Measurements from ENCODE around the gene FRMD6. TPM values are rescaled to one million over a fixed set of nuclear protein-coding genes. Genes with fewer than 3 reads are reported as not detected.

Gene FRMD6
- total and polyA plus RNA-seq, 2 experiments from 2014 or later = 8.4 to 24.7 TPM

- H3K4me1 ChIP-seq (ENCODE audit: low read depth) = no peaks in the 10 kb centered on the region
- TF ChIP-seq CTCF (IDR thresholded peaks at IDR 0.05; ENCODE audit: low read depth, low read length) = no peak
- H3K9me3 ChIP-seq (ENCODE audit: low read depth) = no peaks in the 10 kb centered on the region
- H3K4me3 ChIP-seq = no peak overlapping the region
- peak in 1 of 2 donors; percentile 34 for DNase-seq (ENCODE audit: low read depth in 1 of 2, low spot score in 1 of 2)
- no peak overlapping the region for H3K27ac ChIP-seq
- no peaks in the 10 kb centered on the region for H3K27me3 ChIP-seq
- peaks cover 9% of the 10 kb centered on the region for H3K36me3 ChIP-seq
These were observed 55.6 kb downstream of the FRMD6 start for GRCh38 chr14:51707327-51707726.

DNA sequence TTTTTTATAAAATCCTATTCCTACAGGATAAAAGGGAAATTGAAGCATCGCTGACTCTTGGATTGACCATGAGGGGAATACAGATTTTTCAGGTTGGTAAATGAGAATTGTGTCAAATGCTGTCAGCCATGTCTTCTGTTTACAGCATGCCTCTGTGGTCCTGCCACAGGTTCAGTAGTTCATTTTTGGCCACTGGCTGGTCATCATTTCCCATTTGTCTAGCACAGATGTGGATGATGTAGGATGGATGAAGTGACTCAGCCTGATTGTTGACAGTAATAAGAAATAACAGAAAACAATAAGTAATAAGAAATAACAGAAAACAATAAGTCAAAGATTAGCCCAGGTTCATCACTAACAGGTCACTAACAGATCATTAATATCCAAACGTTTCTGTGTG lies 59.8 kb downstream of the FRMD6 start:
- H3K4me1 ChIP-seq (ENCODE audit: low read depth) = peaks cover 13% of the 10 kb centered on the region
- peaks cover 6% of the 10 kb centered on the region for H3K36me3 ChIP-seq
- no peaks in the 10 kb centered on the region for H3K27me3 ChIP-seq
- H3K27ac ChIP-seq = no peak overlapping the region
- H3K4me3 ChIP-seq = no peak overlapping the region
- no peak for TF ChIP-seq CTCF (IDR thresholded peaks at IDR 0.05; ENCODE audit: low read depth, low read length)
- no peaks in the 10 kb centered on the region for H3K9me3 ChIP-seq (ENCODE audit: low read depth)
- DNase-seq (ENCODE audit: low read depth in 1 of 2, low spot score in 1 of 2) = no peak

DNA sequence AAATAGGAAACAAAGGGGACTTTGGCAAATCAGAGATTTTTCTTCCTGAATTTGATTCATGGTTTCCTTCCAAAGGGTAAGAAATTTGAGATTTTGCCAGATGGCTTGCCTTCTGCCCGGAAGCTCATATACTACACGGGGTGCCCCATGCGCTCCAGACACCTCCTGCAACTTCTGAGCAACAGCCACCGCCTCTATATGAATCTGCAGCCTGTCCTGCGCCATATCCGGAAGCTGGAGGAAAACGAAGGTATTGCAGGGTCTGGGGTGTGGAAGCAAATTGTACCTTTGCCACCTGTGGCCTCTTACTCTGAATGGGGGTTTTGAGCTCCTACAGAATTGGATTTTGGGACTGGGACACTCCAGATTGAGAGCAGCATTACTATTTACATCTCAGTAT lies 63.5 kb downstream of the FRMD6 start:
- H3K9me3 ChIP-seq (ENCODE audit: low read depth) = no peaks in the 10 kb centered on the region
- peaks cover 21% of the 10 kb centered on the region for H3K4me1 ChIP-seq (ENCODE audit: low read depth)
- no peak overlapping the region for H3K4me3 ChIP-seq
- H3K27ac ChIP-seq = peak overlapping the region; percentile 55
- H3K36me3 ChIP-seq = peaks cover 11% of the 10 kb centered on the region
- no peak for DNase-seq (ENCODE audit: low read depth in 1 of 2, low spot score in 1 of 2)
- no peaks in the 10 kb centered on the region for H3K27me3 ChIP-seq
- TF ChIP-seq CTCF (IDR thresholded peaks at IDR 0.05; ENCODE audit: low read depth, low read length) = no peak

GRCh38 chr14:51715742-51716141 lies 64.0 kb downstream of the FRMD6 start:
- DNase-seq (ENCODE audit: low read depth in 1 of 2, low spot score in 1 of 2) = peak in 1 of 2 donors; percentile 5
- H3K36me3 ChIP-seq = peaks cover 16% of the 10 kb centered on the region
- H3K27me3 ChIP-seq = no peaks in the 10 kb centered on the region
- H3K4me3 ChIP-seq = no peak overlapping the region
- H3K4me1 ChIP-seq (ENCODE audit: low read depth) = peaks cover 21% of the 10 kb centered on the region
- no peaks in the 10 kb centered on the region for H3K9me3 ChIP-seq (ENCODE audit: low read depth)
- peak overlapping the region; percentile 55 for H3K27ac ChIP-seq
- TF ChIP-seq CTCF (IDR thresholded peaks at IDR 0.05; ENCODE audit: low read depth, low read length) = no peak

- Histone ChIP-seq H3K4me1 (ENCODE audit: low read depth) (peaks cover 21% of the 10 kb centered on the region), H3K4me3 (no peak overlapping the region), H3K9me3 (ENCODE audit: low read depth) (no peaks in the 10 kb centered on the region), H3K27me3 (no peaks in the 10 kb centered on the region), H3K36me3 (peaks cover 19% of the 10 kb centered on the region), H3K27ac (no peak overlapping the region)
- TF ChIP-seq CTCF (IDR thresholded peaks at IDR 0.05; ENCODE audit: low read depth, low read length) = no peak
- no peak for DNase-seq (ENCODE audit: low read depth in 1 of 2, low spot score in 1 of 2)
These were observed 64.9 kb downstream of the FRMD6 start for GRCh38 chr14:51716610-51717009.

DNA sequence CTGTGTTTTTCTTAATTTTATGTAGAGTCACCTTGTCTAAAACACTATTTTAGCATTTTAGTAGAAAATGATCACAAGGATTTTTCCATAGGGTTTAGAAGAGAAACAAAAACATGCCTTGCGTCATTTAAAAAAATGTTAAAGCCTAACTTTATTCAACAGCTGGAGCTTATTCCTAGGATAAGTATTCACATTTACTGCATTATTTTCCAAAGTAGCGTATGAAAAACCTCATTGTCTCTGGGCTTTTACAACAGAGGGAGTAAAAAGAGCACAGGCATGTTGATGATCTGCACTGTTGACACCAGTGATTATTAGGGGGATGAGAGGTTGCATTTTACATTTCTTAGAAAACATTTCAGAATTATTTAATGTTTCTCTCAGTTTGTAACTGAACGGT lies 66.1 kb downstream of the FRMD6 start:
- H3K36me3 ChIP-seq = peaks cover 19% of the 10 kb centered on the region

More for the DNA sequence above, 66.1 kb downstream of the FRMD6 start:
- DNase-seq (ENCODE audit: low read depth in 1 of 2, low spot score in 1 of 2) = no peak
- Histone ChIP-seq H3K4me3 (no peak overlapping the region), H3K27me3 (no peaks in the 10 kb centered on the region), H3K4me1 (ENCODE audit: low read depth) (peaks cover 21% of the 10 kb centered on the region), H3K9me3 (ENCODE audit: low read depth) (no peaks in the 10 kb centered on the region), H3K27ac (no peak overlapping the region)
- TF ChIP-seq CTCF (IDR thresholded peaks at IDR 0.05; ENCODE audit: low read depth, low read length) = no peak

Measured in cardiac muscle cell (in vitro differentiated cells and primary cell).